NCI-H2107 treated with DMSO at 0.1 percent for 48 hours (cell line): ENCODE results near the gene NIPSNAP2.
A peak's percentile ranks its signal among the peaks of the same experiment; 100 is the strongest.
"Not testable (repeated sequence)": the region's sequence is repeated elsewhere in the genome, so short reads cannot be mapped to it uniquely, and the experiment has no call there.

ENCODE experiments used
- DNase-seq: peaks from one replicate; lab custom pipeline; 2025; ENCODE audit not compliant: unreplicated experiment; lab: John Stamatoyannopoulos, UW

NIPSNAP2 gene

DNA sequence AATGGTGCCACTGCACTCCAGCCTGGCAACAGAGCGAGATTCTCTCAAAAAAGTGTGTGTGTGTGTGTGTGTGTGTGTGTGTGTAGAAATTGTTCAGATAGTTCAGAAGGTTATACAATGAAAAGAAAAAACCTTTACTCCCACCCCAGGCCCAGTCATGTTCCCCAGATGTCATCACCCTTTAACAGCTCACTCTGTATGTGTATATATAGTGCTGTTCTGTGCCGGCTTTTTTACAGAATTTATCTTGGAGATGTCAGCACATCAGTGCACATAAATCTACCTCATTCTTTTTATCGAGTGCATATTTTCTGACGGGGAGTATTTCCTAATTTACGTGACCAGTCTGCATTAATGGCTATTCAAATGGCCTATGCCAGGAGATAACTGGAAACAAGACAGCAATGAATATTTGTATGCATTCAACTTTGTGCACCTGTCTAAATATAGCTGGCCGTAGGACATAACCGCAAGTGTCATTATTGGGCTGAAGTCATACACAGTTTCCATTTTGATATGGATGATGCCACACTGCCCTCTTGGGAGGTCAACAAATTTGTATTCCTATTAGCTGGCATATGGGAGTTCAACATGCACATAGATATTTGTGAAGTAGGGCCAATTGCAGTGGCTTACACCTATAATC lies 11.7 kb downstream of the NIPSNAP2 start:
- DNase-seq, result no peak

DNA sequence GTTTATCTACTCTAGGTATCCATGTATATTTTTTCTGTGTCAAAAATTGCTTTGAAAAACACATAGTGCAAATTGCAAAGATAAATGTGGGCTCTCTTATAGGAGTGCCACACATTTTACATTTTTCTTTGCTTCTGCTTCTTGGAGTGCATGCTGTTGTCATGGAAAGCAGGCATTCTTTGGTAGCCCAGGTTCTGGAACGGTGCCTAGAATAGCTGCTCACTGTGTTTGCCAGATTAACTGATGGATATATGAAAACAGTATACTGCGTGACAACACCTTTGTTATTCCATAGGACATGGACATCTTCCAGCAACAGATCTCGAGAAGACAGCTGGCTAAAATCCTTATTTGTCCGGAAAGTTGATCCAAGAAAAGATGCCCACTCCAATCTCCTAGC lies 13.4 kb downstream of the NIPSNAP2 start:
- DNase-seq, result no peak

DNA sequence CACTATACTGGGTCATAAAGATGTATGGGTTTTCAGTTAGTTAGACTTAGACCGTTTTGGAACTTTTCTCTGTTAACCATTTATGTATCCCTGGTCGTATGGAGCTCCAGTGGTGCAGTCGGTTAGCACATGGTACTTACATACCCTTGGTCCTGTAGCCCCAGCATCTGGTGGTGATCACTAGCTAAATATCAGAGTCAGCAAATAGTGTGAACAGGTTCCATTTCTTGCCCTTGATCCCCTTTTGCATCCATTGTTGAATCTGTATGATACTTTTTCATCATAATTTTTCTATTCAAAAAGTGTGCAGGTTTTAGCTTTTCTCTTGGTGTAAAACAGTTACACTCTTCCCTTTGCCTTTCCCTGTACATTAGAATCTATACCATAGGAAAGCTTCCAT lies 15.9 kb downstream of the NIPSNAP2 start:
- DNase-seq, result no peak

DNA sequence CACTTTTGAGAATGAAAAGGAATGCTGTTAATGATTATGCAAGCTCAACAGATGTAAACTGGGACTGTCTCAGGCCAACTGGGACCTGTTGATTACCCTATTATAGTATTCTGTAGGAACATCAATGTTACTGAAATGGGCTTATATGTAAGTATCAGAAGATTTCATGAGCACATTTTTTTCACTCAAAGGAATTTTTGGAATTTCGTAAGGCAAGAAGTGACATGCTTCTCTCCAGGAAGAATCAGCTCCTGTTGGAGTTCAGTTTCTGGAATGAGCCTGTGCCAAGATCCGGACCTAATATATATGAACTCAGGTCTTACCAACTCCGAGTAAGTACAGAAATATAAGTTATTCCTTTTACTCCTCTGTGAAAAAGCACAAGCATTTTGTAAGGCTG lies 19.2 kb downstream of the NIPSNAP2 start:
- DNase-seq, result no peak

DNA sequence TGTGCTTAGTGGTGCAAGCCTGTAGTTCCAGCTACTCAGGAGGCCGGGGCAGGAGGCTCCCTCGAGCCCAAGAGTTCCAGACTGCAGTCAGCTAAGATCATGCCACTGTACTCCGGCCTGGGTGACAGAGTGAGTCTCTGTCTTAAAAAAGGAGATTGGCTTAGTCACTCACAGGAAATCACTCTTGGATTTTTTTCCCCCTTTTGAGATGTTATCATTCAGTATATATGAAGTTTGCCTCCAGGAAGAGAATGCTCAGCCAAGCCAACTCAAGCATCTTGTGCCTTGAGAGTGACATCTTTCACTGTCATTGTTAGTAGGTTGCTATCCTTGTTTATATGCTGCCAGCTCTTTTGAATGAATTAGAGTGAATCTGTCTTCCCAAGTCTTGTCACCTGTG lies 28.0 kb downstream of the NIPSNAP2 start:
- no peak for DNase-seq

DNA sequence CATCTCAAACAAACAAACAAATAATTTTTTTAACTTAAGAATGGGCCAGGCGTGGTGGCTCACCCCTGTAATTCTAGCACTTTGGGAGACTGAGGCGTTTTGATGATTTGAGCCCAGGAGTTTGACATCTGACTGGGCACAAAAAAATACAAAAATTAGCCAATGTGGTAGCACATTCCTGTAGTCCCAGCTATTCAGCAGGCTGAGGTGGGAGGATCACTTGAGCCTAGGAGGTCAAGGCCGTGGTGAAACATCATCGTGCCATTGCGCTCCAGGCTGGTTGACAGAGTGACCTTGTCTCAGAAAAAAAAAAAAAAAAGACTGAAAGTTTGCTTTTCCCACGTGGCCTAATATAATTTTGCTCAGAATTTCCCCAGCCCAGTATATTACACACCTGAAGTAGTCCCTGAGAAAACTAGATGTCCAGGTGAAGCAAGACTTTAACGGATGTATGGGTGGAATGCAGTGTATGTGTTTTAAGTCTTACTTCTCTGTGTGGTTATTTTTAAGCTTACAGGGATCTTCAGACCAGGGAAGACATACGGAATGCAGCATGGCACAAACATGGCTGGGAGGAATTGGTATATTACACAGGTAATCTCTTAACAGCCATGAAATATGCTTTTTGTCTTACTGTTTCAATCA lies 32.6 kb downstream of the NIPSNAP2 start:
- no peak for DNase-seq

DNA sequence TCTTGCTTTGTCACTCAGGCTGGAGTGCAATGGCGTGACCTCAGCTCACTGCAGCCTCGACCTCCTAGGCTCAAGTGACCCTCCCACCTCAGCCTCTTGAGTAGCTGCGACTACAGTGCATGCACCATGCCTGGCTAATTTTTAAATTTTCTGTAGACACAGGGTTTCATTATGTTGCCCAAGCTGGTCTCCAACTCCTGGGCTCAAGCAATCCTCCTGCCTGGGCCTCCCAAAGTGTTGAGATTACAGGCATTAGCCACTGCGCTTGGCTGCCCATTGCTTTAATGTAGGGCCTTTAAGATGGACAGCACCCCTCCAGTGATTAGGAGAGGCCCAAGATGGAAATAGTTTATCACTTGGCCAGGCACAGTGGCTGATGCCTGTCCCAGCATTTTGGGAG lies 39.4 kb downstream of the NIPSNAP2 start:
- no peak for DNase-seq

DNA sequence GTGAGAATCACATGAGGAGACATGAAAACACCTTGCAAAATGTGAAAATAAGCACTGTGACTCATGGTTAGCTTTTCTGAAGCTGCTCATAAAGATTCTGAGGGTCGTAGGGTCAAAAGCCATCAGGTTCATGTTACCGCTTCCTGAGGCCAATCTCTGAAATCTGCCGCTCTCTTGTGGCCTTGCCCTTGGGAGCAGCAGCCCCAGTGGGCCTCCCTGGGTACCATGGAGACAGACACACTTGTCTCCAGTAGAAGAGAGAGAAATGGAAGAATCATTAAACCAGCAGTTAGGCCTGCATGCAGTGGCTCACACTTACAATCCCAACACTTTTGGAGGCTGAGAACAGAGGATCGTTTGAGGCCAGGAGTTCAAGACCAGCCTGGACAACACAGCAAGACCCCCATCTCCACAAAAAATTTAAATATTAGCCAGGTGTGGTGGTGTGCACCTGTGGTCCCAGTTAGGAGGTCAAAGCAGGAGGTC lies 42.8 kb downstream of the NIPSNAP2 start:
- DNase-seq, result no peak

DNA sequence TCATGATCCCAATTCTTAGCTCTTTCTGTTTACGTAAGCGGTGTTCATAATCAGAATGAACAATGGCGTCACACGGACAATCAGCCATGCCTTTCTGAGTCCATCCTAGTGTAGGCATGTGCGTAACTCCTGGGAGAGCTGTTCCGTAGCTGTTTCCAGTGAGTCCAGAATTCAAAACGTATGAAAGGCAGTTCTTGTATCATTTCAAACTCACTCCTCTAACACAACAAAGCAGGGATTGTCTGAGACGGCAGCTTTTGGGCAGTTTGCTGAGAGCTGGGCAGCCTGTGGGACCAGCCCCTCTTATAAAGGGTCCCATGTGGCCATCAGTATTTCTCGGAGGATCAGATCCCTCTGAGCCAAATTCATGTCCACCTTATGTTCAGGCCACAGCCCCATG lies 43.5 kb downstream of the NIPSNAP2 start:
- DNase-seq, result no peak

DNA sequence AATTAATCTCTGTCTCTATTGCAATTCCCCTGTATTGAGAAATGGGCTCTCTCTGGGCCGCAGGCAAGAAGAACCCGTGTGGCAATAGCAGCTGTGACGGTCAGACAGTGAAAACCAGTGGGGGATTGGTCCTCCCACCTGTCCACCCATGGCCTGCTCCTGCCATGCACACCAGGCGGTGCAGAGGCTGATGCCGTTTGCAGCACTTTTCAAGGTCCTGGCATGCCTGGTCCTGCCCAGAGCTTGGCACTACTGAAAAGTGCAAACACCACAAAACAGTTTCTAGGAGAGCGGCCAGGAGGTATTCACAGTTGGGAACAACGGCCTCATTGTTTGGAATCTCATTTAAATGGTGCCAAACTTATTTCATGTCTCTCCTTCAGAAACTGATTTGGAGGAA lies 45.3 kb downstream of the NIPSNAP2 start:
- DNase-seq, result peak; percentile 83

DNA sequence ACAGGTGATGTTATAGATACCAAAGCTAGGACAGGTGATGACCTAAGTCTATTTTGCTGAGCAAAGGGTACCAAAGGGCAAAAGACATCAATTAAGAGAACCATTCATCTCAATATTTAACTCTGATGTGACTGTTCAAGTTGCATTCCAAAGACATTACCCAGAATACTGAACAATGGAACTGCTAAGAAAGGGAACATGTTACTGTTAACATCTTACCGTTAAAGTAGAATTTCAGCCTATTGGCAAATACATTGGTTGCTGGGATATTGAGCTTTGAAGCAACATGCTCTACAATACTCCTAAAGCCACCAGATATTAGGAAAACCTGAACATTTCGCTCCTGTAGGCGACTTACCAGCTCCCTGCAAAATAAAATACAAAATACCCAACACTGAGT lies 52.6 kb downstream of the NIPSNAP2 start:
- DNase-seq, result not testable (repeated sequence)

DNA sequence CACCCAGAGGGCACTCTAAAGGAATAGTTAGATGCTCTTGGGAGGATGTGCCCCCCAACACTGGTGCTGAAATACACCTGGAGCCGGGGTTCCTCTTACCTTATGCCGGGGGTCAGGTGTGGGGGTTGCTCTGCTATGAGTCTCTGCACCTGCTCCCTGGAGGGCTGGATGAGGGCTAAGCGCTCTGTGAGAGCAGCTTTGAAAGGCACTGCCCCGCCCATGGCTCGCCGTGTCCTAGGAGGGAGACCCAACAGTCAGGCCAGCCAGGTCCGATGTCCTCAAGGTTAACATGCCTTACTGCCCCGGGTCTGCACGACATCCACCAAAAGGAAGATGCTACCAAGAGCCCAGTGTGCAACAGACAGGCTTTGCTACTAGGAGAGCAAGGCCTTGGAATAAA lies 55.1 kb downstream of the NIPSNAP2 start:
- no peak for DNase-seq

DNA sequence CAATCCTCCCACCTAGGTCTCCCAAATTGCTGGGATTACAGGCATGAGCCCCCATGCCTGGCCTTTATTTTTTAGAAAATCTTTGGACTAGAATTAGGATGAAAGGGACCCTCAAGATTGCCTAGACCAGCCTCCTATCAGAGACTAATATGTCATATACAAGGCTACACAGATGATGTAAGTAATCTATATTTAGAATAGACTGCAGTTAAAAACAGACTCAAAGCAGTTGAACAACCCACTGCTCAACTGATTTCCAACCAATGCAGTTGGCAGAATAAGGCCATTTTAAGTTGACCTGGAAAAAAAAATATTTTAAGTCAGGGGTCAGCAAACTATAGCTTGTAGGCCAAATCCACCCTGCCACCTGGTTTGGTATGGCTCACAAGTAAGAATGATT lies 59.1 kb downstream of the NIPSNAP2 start:
- DNase-seq, result no peak

DNA sequence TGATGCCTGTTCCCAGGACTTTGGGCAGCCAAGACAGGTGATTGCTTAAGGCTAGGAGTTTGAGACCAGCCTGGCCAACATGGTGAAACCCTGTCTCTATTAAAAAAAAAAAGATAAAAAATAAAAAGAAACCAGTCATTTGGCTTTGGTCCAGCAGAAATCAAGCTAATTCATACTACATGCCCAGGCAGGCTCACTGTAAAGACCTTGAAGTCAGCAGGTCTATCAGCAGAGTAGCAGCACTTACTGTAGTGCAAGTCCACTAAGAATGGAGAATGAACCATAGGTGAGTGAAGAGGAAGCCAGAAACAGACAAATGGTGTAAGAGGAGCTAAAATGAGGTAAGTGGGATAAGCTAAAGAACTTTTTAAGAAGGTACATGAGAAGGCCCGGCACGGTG lies 62.2 kb downstream of the NIPSNAP2 start:
- DNase-seq, result no peak

DNA sequence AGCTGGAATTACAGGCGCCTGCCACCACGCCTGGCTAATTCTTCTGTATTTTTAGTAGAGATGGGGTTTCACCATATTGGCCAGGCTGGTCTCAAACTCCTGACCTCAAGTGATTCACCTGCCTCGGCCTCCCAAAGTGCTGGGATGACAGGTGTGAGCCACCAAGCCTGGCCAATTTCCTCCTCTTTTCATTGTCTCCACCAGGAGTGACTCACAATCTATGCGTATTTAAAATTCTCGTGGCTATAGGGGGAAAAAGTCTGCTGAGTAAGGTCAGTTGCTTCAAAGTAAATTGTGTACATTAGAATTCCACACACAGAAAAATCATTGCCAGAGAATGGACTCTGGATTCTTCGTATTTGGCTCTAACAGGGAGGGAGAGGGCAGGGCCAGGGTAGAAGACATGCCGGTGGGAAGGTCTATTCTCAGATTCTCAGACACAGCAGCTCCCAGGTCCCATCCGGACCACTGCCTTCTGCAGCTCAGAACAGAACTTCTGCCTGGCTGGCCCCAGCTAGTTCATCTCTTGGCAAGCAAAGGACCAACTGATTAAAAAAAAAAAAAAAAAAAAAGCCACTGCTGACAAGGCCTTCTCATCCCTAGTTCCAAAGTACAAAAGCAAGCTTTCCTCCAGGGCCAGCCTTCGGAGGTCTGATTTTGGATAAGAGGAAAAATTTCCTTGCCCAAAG lies 64.7 kb downstream of the NIPSNAP2 start:
- no peak for DNase-seq

DNA sequence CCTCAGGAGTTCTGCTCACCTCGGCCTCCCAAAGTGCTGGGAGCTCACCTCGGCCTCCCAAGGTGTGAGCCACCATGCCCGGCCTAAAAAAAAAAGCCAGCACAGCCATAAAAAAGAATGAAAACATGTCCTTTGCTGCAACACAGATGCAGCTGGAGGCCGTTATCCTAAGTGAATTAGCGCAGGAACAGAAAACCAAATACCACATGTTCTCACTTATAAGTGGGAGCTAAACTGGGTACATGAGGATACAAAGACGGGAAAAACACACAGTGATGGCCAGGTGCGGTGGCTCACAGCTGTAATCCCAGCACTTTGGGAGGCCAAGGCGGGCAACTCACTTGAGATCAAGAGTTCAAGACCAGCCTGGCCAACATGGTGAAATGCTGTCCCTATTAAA lies 66.0 kb downstream of the NIPSNAP2 start:
- DNase-seq, result no peak

DNA sequence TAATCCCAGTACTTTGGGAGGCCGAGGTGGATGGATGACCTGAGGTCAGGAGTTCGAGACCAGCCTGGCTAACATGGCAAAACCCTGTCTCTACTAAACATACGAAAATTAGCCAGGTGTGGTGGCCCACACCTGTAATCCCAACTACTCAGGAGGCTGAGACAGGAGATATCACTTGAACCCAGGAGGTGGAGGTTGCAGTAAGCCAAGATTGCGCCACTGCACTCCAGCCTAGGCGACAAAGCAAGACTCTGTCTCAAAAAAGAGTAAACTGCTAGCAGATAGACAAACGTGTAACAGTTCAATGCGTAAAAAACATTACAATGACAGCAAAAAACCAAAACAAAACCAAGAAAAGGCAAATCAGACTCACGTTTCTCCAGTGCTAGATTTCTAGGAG lies 67.2 kb downstream of the NIPSNAP2 start:
- not testable (repeated sequence) for DNase-seq

DNA sequence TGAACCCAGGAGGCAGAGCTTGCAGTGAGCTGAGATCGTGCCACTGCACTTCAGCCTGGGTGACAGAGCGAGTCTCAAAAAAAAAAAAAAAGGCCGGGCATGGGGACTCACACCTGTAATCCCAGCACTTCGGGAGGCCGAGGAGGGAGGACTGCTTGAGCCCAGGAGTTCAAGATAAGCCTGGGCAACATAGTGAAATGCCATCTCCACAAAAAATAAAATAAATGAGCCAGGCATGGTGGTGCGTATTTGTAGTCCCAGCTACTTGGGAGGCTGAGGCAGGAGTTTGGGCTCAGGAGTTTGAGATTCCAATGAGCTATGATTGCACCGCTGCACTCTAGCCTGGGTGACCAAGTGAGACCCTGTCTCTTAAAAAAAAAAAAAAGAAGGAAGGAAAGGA lies 68.2 kb downstream of the NIPSNAP2 start:
- DNase-seq, result not testable (repeated sequence)

DNA sequence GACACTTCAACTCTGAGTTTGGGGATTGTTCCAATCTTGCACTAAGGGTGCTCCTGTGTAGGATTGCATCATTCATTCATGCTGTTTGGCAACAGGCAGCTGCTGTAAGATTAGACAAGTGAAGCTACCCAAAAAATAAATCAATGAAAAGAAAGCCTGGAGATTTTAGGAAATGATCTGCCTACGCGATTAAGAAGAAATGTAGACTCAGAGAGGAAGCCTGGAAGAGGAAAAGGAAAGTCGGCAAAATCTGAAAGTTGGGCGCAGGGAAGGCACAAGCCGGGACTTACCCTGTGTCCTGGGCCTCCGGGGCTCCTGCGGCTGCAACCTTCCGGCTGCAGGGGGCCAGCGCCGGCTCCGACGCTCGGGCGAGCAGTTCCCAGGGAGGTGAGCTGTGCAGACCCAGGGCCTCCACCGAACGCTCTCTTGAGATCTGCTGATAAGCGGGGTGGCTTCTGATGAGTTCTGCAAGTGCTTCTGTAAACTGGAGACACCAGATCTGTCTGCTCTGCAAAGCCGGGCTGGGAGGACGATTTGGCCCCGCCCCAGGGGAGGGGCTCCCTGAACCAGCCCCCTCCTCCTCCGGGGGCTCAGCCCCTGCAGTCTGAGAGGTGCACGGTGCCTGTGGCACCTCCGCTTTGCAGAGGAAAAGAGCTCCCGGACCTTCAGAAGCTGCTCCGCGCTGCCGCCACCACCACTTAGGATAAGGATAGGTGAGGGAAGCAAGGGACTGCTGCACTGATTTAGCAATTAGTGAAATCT lies 69.5 kb downstream of the NIPSNAP2 start:
- DNase-seq, result peak; percentile 82

DNA sequence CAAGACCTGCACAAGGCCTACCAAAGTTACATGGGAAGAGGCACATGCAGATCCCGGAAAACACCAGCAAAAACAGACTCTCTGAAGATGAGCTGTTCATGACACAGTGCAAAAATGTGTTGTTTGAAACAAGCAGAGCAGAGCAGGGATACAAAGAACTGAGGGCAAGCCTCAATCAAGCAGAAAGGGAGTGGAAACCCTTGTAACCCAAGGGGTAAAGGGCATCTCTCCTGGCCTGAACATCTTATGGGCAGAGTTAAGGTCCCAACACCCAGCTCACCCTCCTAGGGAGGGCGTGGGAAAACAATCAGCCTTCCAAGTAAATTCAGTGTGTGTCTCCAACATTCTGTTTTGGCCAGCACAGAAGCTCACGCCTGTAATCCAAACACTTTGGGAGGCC lies 76.3 kb downstream of the NIPSNAP2 start:
- no peak for DNase-seq

DNA sequence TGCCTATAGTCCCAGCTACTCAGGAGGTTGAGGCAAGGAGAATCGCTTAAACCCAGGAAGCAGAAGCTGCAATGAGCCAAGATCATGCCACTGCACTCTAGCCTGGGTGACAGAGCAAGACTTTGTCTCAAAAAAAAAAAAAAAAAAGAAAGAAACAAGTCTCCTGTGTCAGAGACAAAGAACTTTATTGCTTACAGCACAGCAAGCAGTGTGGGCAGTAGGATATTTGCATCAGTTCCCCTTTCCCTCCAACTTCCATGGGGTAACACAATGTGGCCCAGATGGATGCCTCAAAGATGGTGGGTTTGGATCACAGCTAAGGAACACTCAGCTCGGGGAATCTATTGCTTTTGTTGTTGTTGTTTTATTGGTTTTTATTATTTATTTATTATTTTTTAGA lies 81.4 kb downstream of the NIPSNAP2 start:
- DNase-seq, result not testable (repeated sequence)
